ENCODE measurements around the gene MAN2B2. TPM values are rescaled to one million over a fixed set of nuclear protein-coding genes. Genes with fewer than 3 reads are reported as not detected.

MAN2B2 gene
- total RNA-seq, 1 experiment from 2014 or later, result 20.5 TPM

- Mint-ChIP-seq H3K27me3 (ENCODE audit: insufficient read depth, unreplicated experiment) (no peaks in the 10 kb centered on the region), H3K4me1 (ENCODE audit: low read depth, unreplicated experiment) (peaks cover 12% of the 10 kb centered on the region), H3K27ac (ENCODE audit: unreplicated experiment) (no peak overlapping the region), H3K9me3 (ENCODE audit: unreplicated experiment) (no peaks in the 10 kb centered on the region), H3K4me3 (ENCODE audit: unreplicated experiment) (no peak overlapping the region), H3K36me3 (ENCODE audit: insufficient read depth, unreplicated experiment) (peaks cover 32% of the 10 kb centered on the region)
- Histone ChIP-seq H3K36me3 (ENCODE audit: control insufficient read depth, insufficient read depth, low read length) (peaks cover 2% of the 10 kb centered on the region; the same call in 1 of the 2 replicates), H3K27me3 (replicated peaks; ENCODE audit: control insufficient read depth, insufficient read depth, low read length) (no peaks in the 10 kb centered on the region), H3K4me1 (peaks cover 4% of the 10 kb centered on the region; the same call in 1 of the 2 replicates), H3K4me3 (ENCODE audit: low read depth, low read length) (no peak overlapping the region), H3K9me3 (no peaks in the 10 kb centered on the region)
- CTCF ChIA-PET, result no interaction called here
- no peak for DNase-seq
- TF ChIP-seq CTCF (IDR thresholded peaks at IDR 0.05; ENCODE audit: insufficient read depth in 1 of 2, low read depth in 1 of 2, low read length in 1 of 2, severe bottlenecking in 1 of 2, unreplicated experiment in 1 of 2), result no peak
- intact Hi-C loops (cut with micrococcal nuclease; ENCODE audit: unreplicated experiment), result no loop called here
- POLR2A ChIA-PET, result no interaction called here
- no TSS peak for BruUV-seq (replicated peaks)
These were observed 68.3 kb downstream of the MAN2B2 start for GRCh38 chr4:6643141-6643847.

GRCh38 chr4:6644792-6645530, 70.0 kb downstream of the MAN2B2 start:
- no peak for DNase-seq
- BruUV-seq (replicated peaks), result no TSS peak
- Histone ChIP-seq H3K36me3 (ENCODE audit: control insufficient read depth, insufficient read depth, low read length) (peaks cover 2% of the 10 kb centered on the region; the same call in 1 of the 2 replicates), H3K9me3 (no peaks in the 10 kb centered on the region), H3K4me1 (peaks cover 4% of the 10 kb centered on the region; the same call in 1 of the 2 replicates), H3K4me3 (ENCODE audit: low read depth, low read length) (no peak overlapping the region), H3K27me3 (replicated peaks; ENCODE audit: control insufficient read depth, insufficient read depth, low read length) (no peaks in the 10 kb centered on the region)
- no peak overlapping the region for H3K4me3 Mint-ChIP-seq (ENCODE audit: unreplicated experiment)
- H3K9me3 Mint-ChIP-seq (ENCODE audit: unreplicated experiment), result no peaks in the 10 kb centered on the region
- ChIA-PET CTCF (no interaction called here), POLR2A (no interaction called here)
- no peak for TF ChIP-seq CTCF (IDR thresholded peaks at IDR 0.05; ENCODE audit: insufficient read depth in 1 of 2, low read depth in 1 of 2, low read length in 1 of 2, severe bottlenecking in 1 of 2, unreplicated experiment in 1 of 2)
- peaks cover 30% of the 10 kb centered on the region for H3K36me3 Mint-ChIP-seq (ENCODE audit: insufficient read depth, unreplicated experiment)
- H3K4me1 Mint-ChIP-seq (ENCODE audit: low read depth, unreplicated experiment), result peaks cover 12% of the 10 kb centered on the region
- no peak overlapping the region for H3K27ac Mint-ChIP-seq (ENCODE audit: unreplicated experiment)
- intact Hi-C loops (cut with micrococcal nuclease; ENCODE audit: unreplicated experiment), result no loop called here
- no peaks in the 10 kb centered on the region for H3K27me3 Mint-ChIP-seq (ENCODE audit: insufficient read depth, unreplicated experiment)

- Histone ChIP-seq H3K27me3 (replicated peaks; ENCODE audit: control insufficient read depth, insufficient read depth, low read length) (no peaks in the 10 kb centered on the region), H3K36me3 (ENCODE audit: control insufficient read depth, insufficient read depth, low read length) (peaks cover 2% of the 10 kb centered on the region; the same call in 1 of the 2 replicates), H3K4me3 (ENCODE audit: low read depth, low read length) (no peak overlapping the region), H3K4me1 (peaks cover under 1% of the 10 kb centered on the region; the same call in 1 of the 2 replicates), H3K9me3 (no peaks in the 10 kb centered on the region)
- POLR2A ChIA-PET, result no interaction called here
- CTCF ChIA-PET, result no interaction called here
- no TSS peak for BruUV-seq (replicated peaks)
- Mint-ChIP-seq H3K36me3 (ENCODE audit: insufficient read depth, unreplicated experiment) (peaks cover 8% of the 10 kb centered on the region), H3K4me3 (ENCODE audit: unreplicated experiment) (no peak overlapping the region), H3K4me1 (ENCODE audit: low read depth, unreplicated experiment) (peaks cover 2% of the 10 kb centered on the region), H3K27ac (ENCODE audit: unreplicated experiment) (no peak overlapping the region), H3K9me3 (ENCODE audit: unreplicated experiment) (no peaks in the 10 kb centered on the region), H3K27me3 (ENCODE audit: insufficient read depth, unreplicated experiment) (no peaks in the 10 kb centered on the region)
- DNase-seq, result no peak
- intact Hi-C loops (cut with micrococcal nuclease; ENCODE audit: unreplicated experiment), result no loop called here
- no peak for TF ChIP-seq CTCF (IDR thresholded peaks at IDR 0.05; ENCODE audit: insufficient read depth in 1 of 2, low read depth in 1 of 2, low read length in 1 of 2, severe bottlenecking in 1 of 2, unreplicated experiment in 1 of 2)
These were observed 72.2 kb downstream of the MAN2B2 start for GRCh38 chr4:6647169-6647568.
